ENCODE results near the gene CLDN3. TPM values are rescaled to one million over a fixed set of nuclear protein-coding genes. Genes with fewer than 3 reads are reported as not detected.
A peak's percentile ranks its signal among the peaks of the same experiment; 100 is the strongest.

The CLDN3 gene
- polyA plus RNA-seq, 2 of the 4 experiments (the other 2 are of a cell fraction) = 1.7 to 2.0 TPM

DNA sequence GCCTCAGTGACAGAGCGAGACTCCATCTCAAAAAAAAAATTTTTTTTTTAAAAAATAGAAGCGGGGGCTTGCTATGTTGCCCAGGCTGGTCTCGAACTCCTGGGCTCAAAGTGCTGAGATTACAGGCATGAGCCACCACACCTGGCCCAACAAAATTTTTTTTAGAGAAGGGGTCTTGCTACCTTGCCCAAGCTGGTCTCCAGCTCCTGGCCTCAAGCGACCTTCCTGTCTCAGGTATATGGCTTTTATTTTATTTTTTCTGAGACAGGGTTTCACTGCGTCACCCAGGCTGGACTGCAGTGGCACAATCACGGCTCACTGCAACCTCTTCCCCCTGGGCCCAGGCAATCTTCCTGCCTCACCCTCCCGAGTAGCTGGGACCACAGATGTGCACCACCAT lies 29.9 kb downstream of the CLDN3 start:
- FAIRE-seq (no peak), ATAC-seq (no peak), DNase-seq (ENCODE audit: low read depth in 1 of 2, low spot score in 1 of 2) (no peak)
- WGBS (ENCODE audit: missing lambda C conversion rate) = 93% methylated on average over 7 of the region's 7 CpGs
- H3K27ac ChIP-seq = no peak overlapping the region
- TF ChIP-seq HES2 (IDR thresholded peaks at IDR 0.05) (no peak), EP300 (IDR thresholded peaks at IDR 0.05) (no peak), PBX3 (IDR thresholded peaks at IDR 0.05) (no peak), MAX (IDR thresholded peaks at IDR 0.05) (no peak), EHF (CRISPR knock-in tag; IDR thresholded peaks at IDR 0.05) (no peak), RARB (CRISPR knock-in tag; IDR thresholded peaks at IDR 0.05) (no peak), KDM1A (IDR thresholded peaks at IDR 0.05; ENCODE audit: low read depth) (no peak), GATA3 (IDR thresholded peaks at IDR 0.05; ENCODE audit: borderline replicate concordance) (no peak), TP53 (CRISPR knock-in tag; IDR thresholded peaks at IDR 0.05) (no peak), USF2 (IDR thresholded peaks at IDR 0.05) (no peak), HEYL (CRISPR knock-in tag; IDR thresholded peaks at IDR 0.05) (no peak), JUNB (IDR thresholded peaks at IDR 0.05) (no peak), CTCF (IDR thresholded peaks at IDR 0.05) (no peak), KDM5A (IDR thresholded peaks at IDR 0.05) (no peak), ESRRA (IDR thresholded peaks at IDR 0.05; ENCODE audit: borderline replicate concordance, low read length) (no peak), FOXS1 (CRISPR knock-in tag; IDR thresholded peaks at IDR 0.05) (no peak), CBX8 (IDR thresholded peaks at IDR 0.05) (no peak), HOXB5 (CRISPR knock-in tag; IDR thresholded peaks at IDR 0.05) (no peak)
- ChIA-PET CTCF (interaction anchor here (1.2 to 12.2 kb wide), 5 partner anchors 9 to 131 kb away, joined by 4 to 273 read pairs (median 4); no protein-coding TSS in a partner anchor), POLR2A (interaction anchor here (1.7 to 2.5 kb wide), 2 partner anchors 82 to 102 kb away, joined by 6 to 16 read pairs; partner anchors contain the start of gene METTL27)
- H3K9me3 ChIP-seq = no peaks in the 10 kb centered on the region
- peaks cover 20% of the 10 kb centered on the region for H3K4me1 ChIP-seq
- no peak overlapping the region for H3K4me2 ChIP-seq
- no peak overlapping the region for H3K4me3 ChIP-seq

GRCh38 chr7:73739387-73739767 lies 30.7 kb downstream of the CLDN3 start:
- 63% methylated on average over 13 of the region's 13 CpGs for WGBS (ENCODE audit: missing lambda C conversion rate)
- ChIA-PET POLR2A (interaction anchor here (1.0 to 2.5 kb wide), 7 partner anchors 18 to 117 kb away, joined by 3 to 16 read pairs (median 6); partner anchors contain the start of genes METTL27 and MLXIPL), CTCF (interaction anchor here (0.6 to 12.2 kb wide), 6 partner anchors 33 to 244 kb away, joined by 3 to 273 read pairs (median 4); no protein-coding TSS in a partner anchor)
- no peak for TF ChIP-seq HOXB5 (CRISPR knock-in tag; IDR thresholded peaks at IDR 0.05)
- no peak for TF ChIP-seq RCOR1 (IDR thresholded peaks at IDR 0.05; ENCODE audit: low read depth, low read length)
- TF ChIP-seq RNF2 (IDR thresholded peaks at IDR 0.05; ENCODE audit: borderline replicate concordance, low read depth) = no peak
- TF ChIP-seq HOXA7 (CRISPR knock-in tag; IDR thresholded peaks at IDR 0.05) = no peak
- TF ChIP-seq MAFK (IDR thresholded peaks at IDR 0.05; ENCODE audit: partially characterized antibody) = no peak
- no peak for TF ChIP-seq SREBF2 (IDR thresholded peaks at IDR 0.05)
- no peak for TF ChIP-seq USF2 (IDR thresholded peaks at IDR 0.05)
- no peak for TF ChIP-seq RFX5 (IDR thresholded peaks at IDR 0.05)
- TF ChIP-seq MAX (IDR thresholded peaks at IDR 0.05) = no peak
- TF ChIP-seq ZSCAN20 (CRISPR knock-in tag; IDR thresholded peaks at IDR 0.05) = no peak
- no peak for TF ChIP-seq EHMT2 (IDR thresholded peaks at IDR 0.05; ENCODE audit: low read depth)
- TF ChIP-seq POLR2A (IDR thresholded peaks at IDR 0.05; ENCODE audit: low read length) = no peak
- no peak for TF ChIP-seq POLR2AphosphoS2 (conservative IDR thresholded peaks at IDR 0.05; ENCODE audit: low read length)
- H3K4me2 ChIP-seq = peak overlapping the region; percentile 77
- DNase-seq (ENCODE audit: low read depth in 1 of 2, low spot score in 1 of 2) = no peak
- FAIRE-seq = no peak
- peak overlapping the region; percentile 78 for H3K4me3 ChIP-seq
- 0 out of 6 replicates have a peak, but pooled peaks of 1 of the 2 experiments have one; percentile 1 for ATAC-seq
- peak overlapping the region; percentile 88 to 96 for H3K27ac ChIP-seq
- H3K9me3 ChIP-seq = no peaks in the 10 kb centered on the region
- H3K4me1 ChIP-seq = peaks cover 24% of the 10 kb centered on the region
